SU-DHL-6 (cell line): ENCODE data around the gene RAD51B.

Experiments used
- EZH2phosphoT487 ChIP-seq: fragments of 200-600 bp; sonication (generic), shearing (Covaris generic); conservative IDR thresholded peaks from 2 replicates; pipeline ENCODE4 v1.6.1; 2018; ENCODE audit warnings: mild to moderate bottlenecking, antibody characterized with exemption, low read length, moderate library complexity, mixed read lengths
- TF ChIP-seq, protein P1 (sequence below): fragments of 200-600 bp; sonication (generic); IDR thresholded peaks from one replicate; pipeline ENCODE4 v1.5.1; 2017; ENCODE audit warnings: antibody characterized with exemption, mild to moderate bottlenecking, low read length, moderate library complexity; ENCODE audit not compliant: insufficient read depth, poor library complexity, severe bottlenecking

DNA sequence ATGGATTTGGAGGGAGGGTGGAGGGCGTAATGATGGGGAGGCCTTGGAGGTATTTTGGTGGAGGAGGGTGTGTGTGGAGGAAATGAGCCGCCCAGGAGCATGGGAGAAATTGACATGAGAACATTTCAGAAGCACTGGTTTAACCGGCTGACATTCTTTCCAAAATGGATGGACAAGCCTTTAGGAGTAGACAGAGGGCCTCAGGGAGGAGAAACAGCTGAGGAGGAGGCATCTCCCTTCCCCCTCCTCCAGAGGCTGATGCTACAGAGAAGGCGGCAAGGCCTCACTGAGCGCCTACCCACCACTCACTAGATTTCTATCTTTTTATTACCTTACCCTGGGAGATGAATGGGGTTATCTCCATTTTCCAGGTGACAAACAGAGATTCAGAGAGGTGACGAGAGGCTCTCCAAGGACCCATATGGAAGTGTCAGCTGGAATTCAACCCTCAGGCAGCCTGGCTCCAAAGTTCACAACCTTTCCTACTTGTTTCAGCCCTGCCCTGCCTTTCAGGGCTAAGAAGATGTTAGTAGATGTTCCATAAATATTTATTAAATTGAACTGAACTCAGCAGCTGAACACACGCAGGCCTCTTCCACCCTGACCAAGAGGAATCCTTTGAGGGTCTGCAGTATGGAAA lies 683.7 kb downstream of the RAD51B start:
- TF ChIP-seq, protein P1, sequence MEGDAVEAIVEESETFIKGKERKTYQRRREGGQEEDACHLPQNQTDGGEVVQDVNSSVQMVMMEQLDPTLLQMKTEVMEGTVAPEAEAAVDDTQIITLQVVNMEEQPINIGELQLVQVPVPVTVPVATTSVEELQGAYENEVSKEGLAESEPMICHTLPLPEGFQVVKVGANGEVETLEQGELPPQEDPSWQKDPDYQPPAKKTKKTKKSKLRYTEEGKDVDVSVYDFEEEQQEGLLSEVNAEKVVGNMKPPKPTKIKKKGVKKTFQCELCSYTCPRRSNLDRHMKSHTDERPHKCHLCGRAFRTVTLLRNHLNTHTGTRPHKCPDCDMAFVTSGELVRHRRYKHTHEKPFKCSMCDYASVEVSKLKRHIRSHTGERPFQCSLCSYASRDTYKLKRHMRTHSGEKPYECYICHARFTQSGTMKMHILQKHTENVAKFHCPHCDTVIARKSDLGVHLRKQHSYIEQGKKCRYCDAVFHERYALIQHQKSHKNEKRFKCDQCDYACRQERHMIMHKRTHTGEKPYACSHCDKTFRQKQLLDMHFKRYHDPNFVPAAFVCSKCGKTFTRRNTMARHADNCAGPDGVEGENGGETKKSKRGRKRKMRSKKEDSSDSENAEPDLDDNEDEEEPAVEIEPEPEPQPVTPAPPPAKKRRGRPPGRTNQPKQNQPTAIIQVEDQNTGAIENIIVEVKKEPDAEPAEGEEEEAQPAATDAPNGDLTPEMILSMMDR: no peak
- no peak for TF ChIP-seq EZH2phosphoT487
